Hematopoietic multipotent progenitor cell treated with erythropoietin and hydrocortisone succinate and interleukin-3 and kit ligand, for 4 days (in vitro differentiated cells): ENCODE data around the gene CAVIN1.
A peak's percentile ranks its signal among the peaks of the same experiment; 100 is the strongest.
"Not testable (repeated sequence)": the region's sequence is repeated elsewhere in the genome, so short reads cannot be mapped to it uniquely, and the experiment has no call there.

Experiments
- DNase-seq: peaks from one replicate; pipeline ENCODE4 v3.0.0-alpha.2; 2015

CAVIN1 gene

DNA sequence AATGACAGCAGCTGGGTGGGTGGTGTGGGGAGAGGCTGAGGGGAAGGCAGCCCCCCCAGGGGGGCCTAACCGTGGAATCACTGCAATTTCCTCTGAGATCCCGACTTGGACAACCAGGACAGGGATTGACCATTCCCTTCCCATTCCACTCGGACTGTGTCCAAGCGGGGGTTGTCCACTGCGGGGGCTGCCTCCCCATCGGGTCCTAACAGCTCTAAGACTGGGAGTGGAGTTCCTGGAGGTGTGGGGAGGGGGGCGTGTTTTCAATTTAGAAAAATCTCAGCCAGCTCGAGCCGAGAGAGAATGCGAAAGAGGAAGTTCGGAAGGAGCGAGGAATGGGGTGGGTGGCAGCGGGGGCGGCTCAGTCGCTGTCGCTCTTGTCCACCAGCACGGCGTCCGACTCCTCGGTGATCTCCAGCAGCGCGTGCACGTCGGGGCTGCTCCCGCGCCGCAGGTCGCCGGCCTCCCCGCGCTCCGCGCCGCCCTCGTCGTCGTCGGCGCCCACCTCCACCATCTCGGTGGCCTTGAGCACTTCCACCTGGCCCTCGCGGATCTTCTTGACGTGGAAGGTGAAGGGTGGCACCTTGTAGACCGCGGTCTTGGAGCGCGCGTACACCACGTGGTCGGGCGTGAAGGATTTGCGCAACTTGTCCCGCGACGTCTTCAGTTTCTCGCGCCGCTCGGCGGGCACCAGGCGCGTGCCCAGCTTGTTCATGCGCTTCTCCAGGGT is 18.6 kb downstream of the CAVIN1 start:
- no peak for DNase-seq

DNA sequence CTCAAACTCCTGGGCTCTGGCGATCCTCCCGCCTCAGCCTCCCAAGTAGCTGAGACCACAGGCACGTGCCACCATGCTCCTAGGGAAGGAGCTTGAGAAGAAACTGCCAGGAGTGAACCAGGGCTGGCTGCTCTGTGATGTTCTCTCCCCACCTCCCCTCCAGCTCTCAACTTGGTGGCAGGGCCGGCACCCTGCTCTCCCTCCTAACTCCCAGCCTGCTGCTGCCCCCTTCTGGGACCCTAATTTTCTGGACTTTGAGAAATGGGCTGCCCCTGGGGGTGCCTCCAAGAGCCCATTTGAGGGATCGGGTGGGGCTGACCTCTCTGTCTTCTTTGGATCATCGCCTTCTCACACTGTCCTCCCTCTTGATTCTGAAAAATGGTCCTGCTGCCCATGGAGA is 19.9 kb downstream of the CAVIN1 start:
- peak; percentile 82 for DNase-seq

GRCh38 chr17:42402117-42402516 is 20.9 kb downstream of the CAVIN1 start:
- DNase-seq = no peak

DNA sequence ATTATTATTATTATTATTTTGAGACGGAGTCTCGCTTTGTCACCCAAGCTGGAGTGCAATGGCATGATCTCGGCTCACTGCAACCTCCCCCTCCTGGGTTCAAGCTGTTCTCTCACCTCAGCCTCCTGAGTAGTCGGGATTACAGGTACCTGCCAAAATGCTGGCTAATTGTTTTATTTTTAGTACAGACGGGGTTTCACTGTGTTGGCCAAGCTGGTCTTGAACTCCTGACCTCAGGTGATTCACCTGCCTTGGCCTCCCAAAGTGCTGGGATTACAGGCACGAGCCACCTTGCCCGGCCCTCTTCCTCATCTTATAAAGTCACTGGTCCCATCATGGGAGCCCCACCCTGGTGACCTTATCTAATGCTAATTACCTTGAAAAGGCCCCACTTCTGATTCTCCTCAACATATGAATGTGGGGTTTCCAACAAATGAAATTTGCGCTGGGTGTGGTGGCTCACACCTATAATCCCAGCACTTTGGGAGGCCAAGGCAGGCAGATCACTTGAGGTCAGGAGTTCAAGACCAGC is 22.1 kb downstream of the CAVIN1 start:
- not testable (repeated sequence) for DNase-seq

DNA sequence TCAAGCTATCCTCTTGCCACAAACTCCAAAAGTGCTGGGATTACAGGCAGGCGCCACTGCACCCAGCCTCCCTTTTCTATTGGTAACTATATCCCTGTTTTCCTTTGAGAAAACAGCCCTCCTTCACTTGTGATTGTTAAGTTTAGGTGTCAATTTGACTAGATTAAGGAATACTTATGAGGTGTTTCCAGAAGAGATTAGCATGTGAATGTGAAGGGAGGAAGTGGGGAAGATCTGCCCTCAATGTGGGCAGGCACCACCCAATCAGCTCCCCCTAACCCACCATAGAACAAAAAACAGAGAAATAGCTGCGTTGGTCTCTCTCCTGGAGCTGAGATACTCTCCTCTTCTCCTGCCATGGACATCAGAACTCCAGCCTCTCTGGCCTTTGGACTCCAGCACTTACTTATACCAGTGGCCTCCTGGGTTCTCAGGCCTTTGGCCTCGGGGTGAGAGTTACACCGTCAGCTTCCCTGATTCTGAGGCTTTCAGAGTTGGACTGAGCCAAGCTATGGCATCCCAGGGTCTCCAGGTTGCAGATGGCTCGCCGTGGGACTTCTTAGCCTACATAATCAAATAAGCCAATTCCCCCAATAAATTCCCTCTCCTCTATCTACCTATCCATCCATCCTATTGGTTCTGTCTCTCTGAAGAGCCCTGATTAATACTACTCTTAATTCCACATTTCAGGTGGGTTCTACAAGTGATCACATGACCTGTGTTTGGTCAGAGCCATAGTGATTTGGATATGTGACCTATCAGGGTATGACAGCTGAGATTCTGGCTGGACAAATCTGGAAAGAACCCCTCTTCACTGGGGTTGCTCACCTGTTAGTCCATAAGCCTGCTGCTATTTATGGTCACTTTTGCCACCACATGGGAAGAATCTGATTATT is 22.9 kb downstream of the CAVIN1 start:
- DNase-seq = peak; percentile 53

GRCh38 chr17:42399121-42399520 is 23.9 kb downstream of the CAVIN1 start:
- no peak for DNase-seq

DNA sequence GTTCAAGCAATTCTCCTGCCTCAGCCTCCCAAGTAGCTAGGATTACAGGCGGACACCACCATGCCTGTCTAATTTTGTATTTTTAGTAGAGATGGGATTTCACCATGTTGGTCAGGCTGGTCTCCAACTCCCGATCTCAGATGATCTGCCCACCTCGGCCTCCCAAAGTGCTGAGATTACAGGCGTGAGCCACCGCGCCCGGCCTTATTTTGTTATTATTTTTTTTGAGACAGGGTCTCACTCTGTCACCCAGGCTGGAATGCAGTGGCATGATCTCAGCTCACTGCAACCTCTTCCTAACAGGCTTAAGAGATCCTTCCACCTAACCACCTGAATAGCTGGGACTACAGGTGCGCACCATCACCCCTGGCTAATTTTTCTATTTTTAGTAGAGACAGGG is 27.5 kb downstream of the CAVIN1 start:
- DNase-seq = not testable (repeated sequence)

DNA sequence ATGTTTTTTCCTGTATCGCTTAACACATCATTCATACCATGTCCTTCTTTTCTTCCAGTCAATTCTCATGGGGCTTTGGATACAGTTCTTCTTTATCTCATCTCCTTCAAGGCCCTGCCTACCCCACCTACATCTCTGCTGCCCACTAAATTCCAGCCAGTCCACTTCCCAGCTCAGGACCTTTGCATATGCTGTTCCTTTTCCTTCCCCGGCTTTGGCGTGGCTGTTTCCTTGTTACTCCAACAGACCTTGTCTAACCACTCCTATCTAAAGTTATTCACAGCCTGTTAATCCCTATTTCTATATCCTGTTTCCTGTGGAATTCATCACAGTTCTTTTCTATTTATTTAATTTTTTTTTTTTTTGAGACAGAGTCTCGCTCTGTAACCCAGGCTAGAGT is 28.2 kb downstream of the CAVIN1 start:
- DNase-seq = no peak

GRCh38 chr17:42392692-42393415 is 30.2 kb downstream of the CAVIN1 start:
- no peak for DNase-seq

- DNase-seq = not testable (repeated sequence)
Measured at GRCh38 chr17:42391439-42391838, 31.6 kb downstream of the CAVIN1 start.

DNA sequence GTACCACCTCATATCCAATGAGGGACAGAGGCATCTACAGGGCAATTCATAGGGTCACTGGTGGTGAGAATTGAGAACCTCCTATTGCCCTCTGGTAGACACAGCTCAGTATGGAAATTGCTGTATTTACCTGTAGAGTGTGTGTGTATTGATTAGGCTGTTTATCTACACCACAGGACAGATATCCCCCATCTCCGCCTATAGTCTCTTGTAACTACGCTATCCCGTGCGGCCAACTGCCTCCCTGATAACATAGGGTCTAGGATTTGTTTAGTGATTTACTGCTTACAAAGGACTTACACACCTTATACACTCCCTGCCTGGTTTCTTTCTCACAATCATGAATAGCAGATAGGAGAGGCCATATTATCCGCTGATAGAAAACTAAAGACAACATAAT is 33.2 kb downstream of the CAVIN1 start:
- DNase-seq = no peak

DNA sequence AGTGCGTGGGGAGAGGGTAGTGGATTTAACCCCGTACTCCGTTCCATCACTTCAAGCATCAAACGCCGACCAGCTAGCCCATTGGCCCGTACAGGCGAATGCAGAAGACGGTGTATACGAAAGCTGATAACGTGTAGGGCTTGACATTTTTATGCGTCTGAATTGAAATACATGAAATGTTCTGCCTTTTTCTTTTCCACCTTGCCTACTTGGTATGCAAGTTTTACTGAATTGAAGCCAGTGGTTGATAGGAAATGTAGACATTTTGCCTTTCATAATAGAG is 34.0 kb downstream of the CAVIN1 start:
- DNase-seq = no peak

DNA sequence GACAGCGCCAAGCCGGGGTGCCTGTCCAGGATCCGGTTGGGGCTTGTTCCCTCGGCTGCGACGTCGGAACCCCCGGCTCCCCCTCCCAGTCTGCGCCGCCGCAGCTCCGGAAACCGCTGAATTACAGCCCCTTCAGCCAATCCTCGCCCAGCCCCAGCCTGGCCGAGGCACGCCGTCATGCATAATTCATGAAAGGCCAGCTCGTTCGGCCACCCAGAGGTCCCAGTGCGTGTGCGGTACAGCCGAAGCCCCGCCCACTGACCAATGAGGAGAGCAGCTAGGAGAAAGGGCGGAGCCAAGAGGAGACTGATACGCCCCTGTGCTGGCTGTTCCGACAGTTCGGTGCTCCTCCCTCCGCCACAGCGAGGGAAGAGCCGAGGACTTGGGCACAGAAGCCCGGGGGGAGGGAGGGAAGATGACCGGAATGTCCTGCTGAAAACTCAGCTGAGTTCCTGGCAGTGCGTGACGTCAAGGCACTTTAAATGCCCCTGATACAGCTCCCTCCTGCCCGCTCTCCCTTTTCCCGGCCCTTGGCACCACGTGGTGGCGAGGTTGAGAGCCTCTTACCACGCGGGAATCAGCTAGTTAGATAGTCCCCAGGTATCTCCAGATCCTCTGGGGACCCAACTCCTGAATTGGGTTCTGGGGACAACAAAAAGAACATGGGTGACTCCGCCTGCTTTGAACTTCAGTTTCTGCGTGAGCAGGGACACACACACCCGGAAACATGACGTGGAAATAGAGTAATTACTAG is 34.5 kb downstream of the CAVIN1 start, which contains the start of gene STAT3:
STAT3 (minus strand) TSS at position 62 of the 754 bp plus-strand sequence. CDS start 39,926 bp downstream, outside the sequence.
- peak; percentile 100 for DNase-seq

DNA sequence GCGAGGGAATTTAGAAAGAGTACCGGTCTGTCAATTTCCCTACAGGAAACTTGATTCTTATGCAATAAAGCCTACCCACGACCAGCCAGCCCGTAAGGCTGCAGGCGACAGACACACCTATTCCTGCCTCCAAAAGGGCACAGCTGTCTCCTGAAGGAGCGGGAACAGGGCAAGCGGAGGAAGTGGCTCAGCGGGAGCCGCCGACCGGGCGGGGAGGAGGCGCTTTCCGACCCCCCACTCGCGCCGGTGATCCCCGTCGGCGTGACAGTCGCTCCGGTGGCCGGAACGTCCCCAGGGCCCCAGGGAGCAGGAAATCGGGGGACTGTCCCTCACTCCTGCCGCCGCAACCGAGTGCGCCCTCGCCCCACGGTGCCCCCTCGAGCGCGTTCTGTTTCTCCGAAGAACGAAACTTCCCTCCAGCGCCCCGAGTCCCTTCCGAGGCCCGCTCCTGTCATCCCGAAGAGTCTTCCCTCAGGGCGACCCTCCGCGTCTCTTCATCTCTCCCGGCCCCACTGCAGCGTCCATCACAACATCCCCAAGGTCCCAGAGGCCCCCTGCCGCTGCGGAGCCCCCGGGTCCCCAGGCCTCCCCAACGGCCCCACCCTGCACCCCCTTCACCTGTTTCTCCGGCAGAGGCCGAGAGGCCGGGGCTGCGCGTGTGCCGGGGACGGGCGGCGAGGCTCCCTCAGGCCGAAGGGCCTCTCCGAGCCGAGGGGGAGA is 35.2 kb downstream of the CAVIN1 start:
- DNase-seq = peak; percentile 53

DNA sequence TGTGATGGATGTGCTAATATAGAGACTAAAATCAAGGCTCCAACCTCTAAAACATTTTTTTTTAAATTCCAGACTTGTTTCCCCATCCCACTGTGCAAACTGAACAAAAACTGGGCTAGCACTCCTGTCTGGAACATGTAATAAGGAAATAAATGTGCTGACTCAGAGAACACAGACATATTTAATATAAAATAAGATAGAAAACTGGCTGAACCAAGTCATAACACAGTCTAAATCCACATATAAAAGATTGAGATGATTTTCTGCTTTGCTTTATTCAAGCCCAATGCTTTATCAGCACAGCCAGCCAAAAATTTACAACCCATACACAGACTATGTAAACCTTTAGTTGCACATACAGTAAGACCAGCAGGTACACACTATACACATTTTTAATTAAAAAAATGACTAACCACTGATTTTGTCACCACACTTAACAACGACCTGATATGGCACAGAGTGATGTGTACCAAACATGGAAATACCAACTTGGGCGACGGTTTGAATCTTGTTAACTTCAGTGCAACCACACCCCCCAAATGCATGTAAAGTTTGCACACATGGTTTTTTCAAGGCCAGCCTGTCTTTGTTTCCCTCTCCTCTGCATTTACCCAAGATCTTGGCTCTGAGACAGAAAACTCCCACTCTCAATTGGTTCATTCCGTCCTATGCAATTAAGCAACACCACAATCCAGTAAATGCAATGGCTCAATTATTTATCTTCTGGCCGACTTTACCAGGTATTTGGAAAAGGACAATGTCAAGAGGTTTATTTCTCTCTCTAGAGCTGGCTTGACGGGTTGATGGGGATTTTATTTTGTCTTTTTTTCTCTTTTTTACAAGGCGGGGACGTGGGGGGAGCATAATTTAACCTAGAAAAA is 36.0 kb downstream of the CAVIN1 start:
- peak; percentile 81 for DNase-seq

DNA sequence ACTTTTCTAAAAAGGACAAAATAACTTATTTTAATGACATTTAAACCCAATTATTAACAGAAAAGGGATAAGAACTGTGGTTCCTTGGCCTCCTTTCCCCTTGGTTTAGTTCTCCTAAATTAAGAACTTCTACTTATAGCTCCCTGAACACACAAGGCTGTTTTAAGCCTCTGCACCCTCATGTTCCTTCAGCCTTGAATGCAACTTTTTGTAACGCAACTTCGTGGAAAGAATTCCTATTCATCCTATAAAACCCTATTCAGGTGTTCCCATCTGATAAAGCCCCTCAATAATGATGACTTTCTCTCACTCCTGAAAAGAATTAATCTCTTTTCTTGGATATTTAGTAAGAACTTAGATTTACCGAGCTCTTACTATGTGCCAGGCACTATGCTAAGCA is 41.2 kb downstream of the CAVIN1 start:
- no peak for DNase-seq

- DNase-seq = no peak
Measured at GRCh38 chr17:42380935-42381334, 42.1 kb downstream of the CAVIN1 start.

GRCh38 chr17:42378959-42379594 is 44.0 kb downstream of the CAVIN1 start:
- peak; percentile 52 for DNase-seq

DNA sequence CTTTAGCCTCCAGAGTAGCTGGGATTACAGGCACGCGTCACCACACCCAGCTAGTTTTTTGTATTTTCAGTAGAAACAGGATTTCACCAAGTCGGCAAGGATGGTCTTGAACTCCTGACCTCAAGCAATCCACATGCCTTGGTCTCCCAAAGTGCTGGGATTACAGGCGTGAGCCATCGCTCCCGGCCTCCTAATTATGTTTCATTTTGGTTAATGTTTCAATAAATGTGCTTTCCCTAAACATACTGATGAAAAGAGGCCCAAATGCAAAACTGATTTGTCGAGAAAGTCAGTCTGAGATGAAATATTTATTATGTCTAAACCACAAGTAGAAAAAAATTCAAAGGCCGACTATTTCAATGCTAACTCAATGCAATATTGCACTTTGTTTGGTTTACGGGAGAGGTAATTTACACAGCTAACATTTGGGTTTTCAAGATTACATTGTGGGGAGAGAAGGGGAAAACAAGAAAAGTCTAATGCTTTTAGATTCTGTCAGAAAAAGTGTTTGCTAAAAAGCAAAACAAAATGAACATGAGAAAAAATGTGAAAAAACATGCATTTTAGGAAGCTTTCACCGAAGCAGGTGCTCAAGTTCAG is 44.6 kb downstream of the CAVIN1 start:
- no peak for DNase-seq

DNA sequence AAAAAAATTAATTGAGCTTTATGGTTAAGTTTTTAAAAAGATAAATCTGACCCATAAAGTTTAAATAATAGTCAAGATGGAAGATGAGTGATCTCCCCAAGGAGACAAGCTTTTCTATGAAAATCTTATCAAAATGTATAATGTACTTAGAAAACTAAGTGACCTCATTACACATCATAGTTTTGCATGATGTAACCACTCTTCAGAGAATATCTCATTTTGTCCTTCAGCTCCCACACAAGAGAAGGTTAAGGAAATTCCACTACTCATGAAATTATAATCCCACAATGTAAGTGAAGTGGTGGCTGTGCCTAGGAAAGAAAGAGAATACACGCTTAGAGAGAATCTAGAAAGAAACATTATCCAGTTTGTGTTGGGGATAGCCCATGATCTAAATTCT is 49.2 kb downstream of the CAVIN1 start:
- DNase-seq = no peak
